Endothelial cell of umbilical vein (primary cell): ENCODE results near the gene OR52M1.

Experiments used
- CTCF ChIP-seq, 2 donors: IDR thresholded peaks; 1 replicate in 1 of 2; 2 replicates in 1 of 2; pipeline ENCODE4 v1.5.1; 2011; ENCODE audit warnings: low read length in 2 of 2, mild to moderate bottlenecking in 2 of 2, moderate library complexity in 2 of 2, control low read depth in 1 of 2, inconsistent platforms in 1 of 2, low read depth in 1 of 2; ENCODE audit not compliant: insufficient read depth in 1 of 2; ENCODE audit errors: extremely low read depth in 1 of 2
- EZH2 ChIP-seq: IDR thresholded peaks from 2 replicates; pipeline ENCODE4 v1.6.1; 2012; ENCODE audit warnings: borderline replicate concordance, low read depth, mild to moderate bottlenecking, moderate library complexity, low read length, inconsistent platforms; ENCODE audit not compliant: severe bottlenecking
- JUN ChIP-seq: IDR thresholded peaks from 2 replicates; pipeline ENCODE4 v1.6.1; 2011; ENCODE audit warnings: borderline replicate concordance, low read depth; ENCODE audit not compliant: insufficient read length, insufficient read depth
- POLR2A ChIP-seq: IDR thresholded peaks from 2 replicates; pipeline ENCODE4 v1.6.1; 2012; ENCODE audit warnings: low read depth, mild to moderate bottlenecking, control low read depth, low read length
- POLR2AphosphoS5 ChIP-seq: IDR thresholded peaks from 2 replicates; pipeline ENCODE4 v1.6.1; 2012; ENCODE audit warnings: low read depth, mild to moderate bottlenecking, control low read depth, low read length, moderate library complexity; ENCODE audit not compliant: insufficient read depth

- TF ChIP-seq CTCF (IDR thresholded peaks at IDR 0.05; ENCODE audit: extremely low read depth in 1 of 2, insufficient read depth in 1 of 2, low read depth in 1 of 2, low read length in 2 of 2) (no peak), POLR2AphosphoS5 (no peak), POLR2A (no peak), EZH2 (no peak), JUN (no peak)
These were observed 3.9 kb upstream of the OR52M1 start for GRCh38 chr11:4541071-4541470.
